ENCODE data around the gene MIEN1.

- TF ChIP-seq CTCF (IDR thresholded peaks at IDR 0.05): no peak
- TF ChIP-seq POLR2A (IDR thresholded peaks at IDR 0.05): no peak
- TF ChIP-seq EP300 (IDR thresholded peaks at IDR 0.05): no peak
Measured at GRCh38 chr17:39746145-39746461, 15.8 kb upstream of the MIEN1 start.

Measured in upper lobe of left lung (tissue), 4 donors.